GM12878 (cell line): Measurements from ENCODE around the gene CHD1. TPM values are rescaled to one million over a fixed set of nuclear protein-coding genes. Genes with fewer than 3 reads are reported as not detected.

Experiments
- CEBPB ChIP-seq, 2 experiments: fragments of 150-350 bp in 1 of 2; IDR thresholded peaks; 2 replicates each; pipeline ENCODE4 v1.6.1; 2012 to 2014; ENCODE audit warnings: low read depth in 2 of 2, low read length in 2 of 2, borderline replicate concordance in 1 of 2, inconsistent platforms in 1 of 2
- CHD1 ChIP-seq: IDR thresholded peaks from 2 replicates; pipeline ENCODE4 v1.6.1; 2012; ENCODE audit warnings: low read depth, low read length, improper control_type of control experiment
- EP300 ChIP-seq, 2 experiments: fragments of 150-350 bp in 1 of 2; IDR thresholded peaks; 2 replicates each; pipeline ENCODE4 v1.6.1; 2011 to 2012; ENCODE audit warnings: low read depth in 2 of 2, low read length in 2 of 2, borderline replicate concordance in 1 of 2, improper control_type of control experiment in 1 of 2, inconsistent platforms in 1 of 2; ENCODE audit not compliant: control insufficient read depth in 1 of 2
- FOS ChIP-seq: IDR thresholded peaks from 3 replicates; pipeline ENCODE4 v1.6.1; 2011; ENCODE audit warnings: borderline replicate concordance; ENCODE audit not compliant: insufficient read length; ENCODE audit errors: extremely low read depth
- HDAC6 ChIP-seq: fragments of 200-600 bp; sonication (generic); IDR thresholded peaks from one replicate; pipeline ENCODE4 v1.8.0; 2017; ENCODE audit warnings: antibody characterized with exemption; ENCODE audit not compliant: unreplicated experiment
- IKZF1 ChIP-seq: fragments of 450-650 bp; conservative IDR thresholded peaks from 2 replicates; pipeline ENCODE4 v1.6.1; 2017; ENCODE audit warnings: antibody characterized with exemption, mild to moderate bottlenecking
- IRF4 ChIP-seq: IDR thresholded peaks from 2 replicates; pipeline ENCODE4 v1.6.1; 2011; ENCODE audit warnings: low read depth, low read length
- PAX8 ChIP-seq: fragments of 450-650 bp; IDR thresholded peaks from 2 replicates; pipeline ENCODE4 v1.6.1; 2017; ENCODE audit warnings: mild to moderate bottlenecking, moderate library complexity
- POLR2AphosphoS5 ChIP-seq: IDR thresholded peaks from 2 replicates; pipeline ENCODE4 v1.6.1; 2011; ENCODE audit warnings: mild to moderate bottlenecking, low read length, inconsistent platforms
- SMC3 ChIP-seq: IDR thresholded peaks from 2 replicates; pipeline ENCODE4 v1.6.1; 2011; ENCODE audit warnings: low read length, improper control_type of control experiment, borderline replicate concordance
- STAT3 ChIP-seq: IDR thresholded peaks from 2 replicates; pipeline ENCODE4 v1.6.1; 2011; ENCODE audit warnings: low read depth, low read length, improper control_type of control experiment
- SUPT20H ChIP-seq: IDR thresholded peaks from 2 replicates; pipeline ENCODE4 v1.6.1; 2011; ENCODE audit warnings: low read depth, mild to moderate bottlenecking, low read length, moderate library complexity, borderline replicate concordance; ENCODE audit not compliant: control insufficient read depth
- TCF3 ChIP-seq: IDR thresholded peaks from 2 replicates; pipeline ENCODE4 v1.6.1; 2012; ENCODE audit warnings: low read depth, mild to moderate bottlenecking, low read length, borderline replicate concordance; ENCODE audit not compliant: insufficient read depth
- WRNIP1 ChIP-seq: IDR thresholded peaks from 2 replicates; pipeline ENCODE4 v1.6.1; 2011; ENCODE audit warnings: low read depth, low read length, improper control_type of control experiment, borderline replicate concordance
- YBX1 ChIP-seq: fragments of 450-650 bp; IDR thresholded peaks from 2 replicates; pipeline ENCODE4 v1.6.1; 2016; ENCODE audit warnings: antibody characterized with exemption
- YY1 ChIP-seq: IDR thresholded peaks from 2 replicates; pipeline ENCODE4 v1.6.1; 2011; ENCODE audit warnings: low read depth, mild to moderate bottlenecking, low read length
- ZBED1 ChIP-seq: IDR thresholded peaks from 2 replicates; pipeline ENCODE4 v1.6.1; 2016; ENCODE audit warnings: borderline replicate concordance
- ZNF274 ChIP-seq: IDR thresholded peaks from one replicate; pipeline ENCODE4 v1.8.0; 2011; ENCODE audit not compliant: insufficient read length, insufficient read depth
- polyA plus RNA-seq, 11 experiments: library from polyadenylated mRNA; depleted of rRNA in 4 of 11; unstranded in 6 of 11; stranded (reverse) in 5 of 11; fragments of >200 nt; fragmentation: Nextera tagmentation in 4 of 11; fragmentation: Illumina TruSeq in 1 of 11; extraction: Ambion mirVana in 4 of 11; extraction: Trizol in 1 of 11; gene quantifications; 1 replicate in 1 of 11; 2 replicates in 10 of 11; pipeline versions ENCODE4 v1.2.1 to v1.2.3, GENCODE V29; 2011 to 2016; ENCODE audit warnings: inconsistent platforms in 2 of 11, missing spikeins in 2 of 11, low read depth in 1 of 11
- total RNA-seq, 4 experiments: library from RNA; depleted of rRNA in 3 of 4; stranded (reverse); fragments of >200 nt in 3 of 4; fragmentation: Illumina TruSeq in 1 of 4; extraction: Trizol in 1 of 4; gene quantifications; 2 replicates each; pipeline versions ENCODE4 v1.2.1 to v1.2.3, GENCODE V29; 2013 to 2021
- TF ChIP-seq, protein P1 (sequence below): fragments of 450-650 bp; IDR thresholded peaks from 2 replicates; pipeline ENCODE4 v1.6.1; 2017; ENCODE audit warnings: mild to moderate bottlenecking, moderate library complexity
- TF ChIP-seq, protein P2 (sequence below): fragments of 450-650 bp; IDR thresholded peaks from 2 replicates; pipeline ENCODE4 v1.6.1; 2017; ENCODE audit warnings: borderline replicate concordance
- TF ChIP-seq, protein P3 (sequence below): IDR thresholded peaks from 2 replicates; pipeline ENCODE4 v1.6.1; 2012; ENCODE audit warnings: low read depth, low read length, improper control_type of control experiment
- TF ChIP-seq, protein P4 (sequence below): fragments of 450-650 bp; IDR thresholded peaks from 2 replicates; pipeline ENCODE4 v1.6.1; 2014; ENCODE audit warnings: mild to moderate bottlenecking

The CHD1 gene
- total and polyA plus RNA-seq, 10 of the 15 experiments (the other 5 are each of a cell fraction or from before 2014, with no cell fraction given): 25.5 to 158 (median 50.5) TPM

- TF ChIP-seq FOS (no peak), YBX1 (no peak), CEBPB (IDR thresholded peaks at IDR 0.05; ENCODE audit: borderline replicate concordance in 1 of 2, low read depth in 2 of 2, low read length in 2 of 2) (no peak; a peak in 1 of 4 replicates), SUPT20H (no peak), CHD1 (peak; percentile 79), WRNIP1 (no peak), EP300 (IDR thresholded peaks at IDR 0.05; ENCODE audit: borderline replicate concordance in 1 of 2, control insufficient read depth in 1 of 2, low read depth in 2 of 2, low read length in 2 of 2) (peak; percentile 24 to 55; a peak in 3 of 4 replicates), ZBED1 (0 out of 2 replicates have a peak, but pooled peaks have one; percentile 34), IRF4 (peak; percentile 19; the same call in 1 of the 2 replicates), STAT3 (0 out of 2 replicates have a peak, but pooled peaks have one; percentile 27), IKZF1 (peak; percentile 98), HDAC6 (no peak), YY1 (peak; percentile 95), SMC3 (no peak), ZNF274 (no peak), POLR2AphosphoS5 (peak; percentile 96), TCF3 (peak; percentile 66; the same call in 1 of the 2 replicates), PAX8 (no peak)
- TF ChIP-seq, protein P1, sequence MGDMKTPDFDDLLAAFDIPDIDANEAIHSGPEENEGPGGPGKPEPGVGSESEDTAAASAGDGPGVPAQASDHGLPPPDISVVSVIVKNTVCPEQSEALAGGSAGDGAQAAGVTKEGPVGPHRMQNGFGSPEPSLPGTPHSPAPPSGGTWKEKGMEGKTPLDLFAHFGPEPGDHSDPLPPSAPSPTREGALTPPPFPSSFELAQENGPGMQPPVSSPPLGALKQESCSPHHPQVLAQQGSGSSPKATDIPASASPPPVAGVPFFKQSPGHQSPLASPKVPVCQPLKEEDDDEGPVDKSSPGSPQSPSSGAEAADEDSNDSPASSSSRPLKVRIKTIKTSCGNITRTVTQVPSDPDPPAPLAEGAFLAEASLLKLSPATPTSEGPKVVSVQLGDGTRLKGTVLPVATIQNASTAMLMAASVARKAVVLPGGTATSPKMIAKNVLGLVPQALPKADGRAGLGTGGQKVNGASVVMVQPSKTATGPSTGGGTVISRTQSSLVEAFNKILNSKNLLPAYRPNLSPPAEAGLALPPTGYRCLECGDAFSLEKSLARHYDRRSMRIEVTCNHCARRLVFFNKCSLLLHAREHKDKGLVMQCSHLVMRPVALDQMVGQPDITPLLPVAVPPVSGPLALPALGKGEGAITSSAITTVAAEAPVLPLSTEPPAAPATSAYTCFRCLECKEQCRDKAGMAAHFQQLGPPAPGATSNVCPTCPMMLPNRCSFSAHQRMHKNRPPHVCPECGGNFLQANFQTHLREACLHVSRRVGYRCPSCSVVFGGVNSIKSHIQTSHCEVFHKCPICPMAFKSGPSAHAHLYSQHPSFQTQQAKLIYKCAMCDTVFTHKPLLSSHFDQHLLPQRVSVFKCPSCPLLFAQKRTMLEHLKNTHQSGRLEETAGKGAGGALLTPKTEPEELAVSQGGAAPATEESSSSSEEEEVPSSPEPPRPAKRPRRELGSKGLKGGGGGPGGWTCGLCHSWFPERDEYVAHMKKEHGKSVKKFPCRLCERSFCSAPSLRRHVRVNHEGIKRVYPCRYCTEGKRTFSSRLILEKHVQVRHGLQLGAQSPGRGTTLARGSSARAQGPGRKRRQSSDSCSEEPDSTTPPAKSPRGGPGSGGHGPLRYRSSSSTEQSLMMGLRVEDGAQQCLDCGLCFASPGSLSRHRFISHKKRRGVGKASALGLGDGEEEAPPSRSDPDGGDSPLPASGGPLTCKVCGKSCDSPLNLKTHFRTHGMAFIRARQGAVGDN: peak; percentile 73
- TF ChIP-seq, protein P2, sequence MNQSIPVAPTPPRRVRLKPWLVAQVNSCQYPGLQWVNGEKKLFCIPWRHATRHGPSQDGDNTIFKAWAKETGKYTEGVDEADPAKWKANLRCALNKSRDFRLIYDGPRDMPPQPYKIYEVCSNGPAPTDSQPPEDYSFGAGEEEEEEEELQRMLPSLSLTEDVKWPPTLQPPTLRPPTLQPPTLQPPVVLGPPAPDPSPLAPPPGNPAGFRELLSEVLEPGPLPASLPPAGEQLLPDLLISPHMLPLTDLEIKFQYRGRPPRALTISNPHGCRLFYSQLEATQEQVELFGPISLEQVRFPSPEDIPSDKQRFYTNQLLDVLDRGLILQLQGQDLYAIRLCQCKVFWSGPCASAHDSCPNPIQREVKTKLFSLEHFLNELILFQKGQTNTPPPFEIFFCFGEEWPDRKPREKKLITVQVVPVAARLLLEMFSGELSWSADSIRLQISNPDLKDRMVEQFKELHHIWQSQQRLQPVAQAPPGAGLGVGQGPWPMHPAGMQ: no peak
- TF ChIP-seq, protein P3, sequence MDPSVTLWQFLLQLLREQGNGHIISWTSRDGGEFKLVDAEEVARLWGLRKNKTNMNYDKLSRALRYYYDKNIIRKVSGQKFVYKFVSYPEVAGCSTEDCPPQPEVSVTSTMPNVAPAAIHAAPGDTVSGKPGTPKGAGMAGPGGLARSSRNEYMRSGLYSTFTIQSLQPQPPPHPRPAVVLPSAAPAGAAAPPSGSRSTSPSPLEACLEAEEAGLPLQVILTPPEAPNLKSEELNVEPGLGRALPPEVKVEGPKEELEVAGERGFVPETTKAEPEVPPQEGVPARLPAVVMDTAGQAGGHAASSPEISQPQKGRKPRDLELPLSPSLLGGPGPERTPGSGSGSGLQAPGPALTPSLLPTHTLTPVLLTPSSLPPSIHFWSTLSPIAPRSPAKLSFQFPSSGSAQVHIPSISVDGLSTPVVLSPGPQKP: no peak
- TF ChIP-seq, protein P4, sequence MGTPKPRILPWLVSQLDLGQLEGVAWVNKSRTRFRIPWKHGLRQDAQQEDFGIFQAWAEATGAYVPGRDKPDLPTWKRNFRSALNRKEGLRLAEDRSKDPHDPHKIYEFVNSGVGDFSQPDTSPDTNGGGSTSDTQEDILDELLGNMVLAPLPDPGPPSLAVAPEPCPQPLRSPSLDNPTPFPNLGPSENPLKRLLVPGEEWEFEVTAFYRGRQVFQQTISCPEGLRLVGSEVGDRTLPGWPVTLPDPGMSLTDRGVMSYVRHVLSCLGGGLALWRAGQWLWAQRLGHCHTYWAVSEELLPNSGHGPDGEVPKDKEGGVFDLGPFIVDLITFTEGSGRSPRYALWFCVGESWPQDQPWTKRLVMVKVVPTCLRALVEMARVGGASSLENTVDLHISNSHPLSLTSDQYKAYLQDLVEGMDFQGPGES: no peak
These were observed at the start of gene CHD1 (continued) for GRCh38 chr5:98928873-98929709.
